Activated CD8-positive, alpha-beta T cell treated with anti-CD3 and anti-CD28 coated beads for 36 hours (primary cell): Measurements from ENCODE around the gene CYP2R1. TPM values are rescaled to one million over a fixed set of nuclear protein-coding genes. Genes with fewer than 3 reads are reported as not detected.
A peak's percentile ranks its signal among the peaks of the same experiment; 100 is the strongest.

Source experiments
- ATAC-seq: fragments of 200-7000 bp; cut with Tn5 transposase; one replicate; pipeline ENCODE4 v1.10.0; 2021; ENCODE audit warnings: mild to moderate bottlenecking, moderate library complexity
- CTCF ChIA-PET: fragments of 350-600 bp; sonication (Branson Sonifier 250); formaldehyde crosslinking; loops from one replicate; lab custom pipeline; 2021; ENCODE audit warnings: antibody characterized with exemption; lab: Charles Lee
- POLR2A ChIA-PET: fragments of 350-600 bp; sonication (Branson Sonifier 250); formaldehyde crosslinking; loops from one replicate; lab custom pipeline; 2021; ENCODE audit warnings: antibody characterized with exemption; lab: Charles Lee
- DNase-seq: peaks from one replicate; pipeline ENCODE4 v3.0.0-alpha.2; 2020
- H3K27ac Mint-ChIP-seq: one replicate; pipeline ENCODE4 v1.8.0; 2021; ENCODE audit warnings: mild to moderate bottlenecking, mixed read lengths
- H3K27me3 Mint-ChIP-seq: one replicate; pipeline ENCODE4 v1.8.0; 2021; ENCODE audit warnings: mixed read lengths
- H3K36me3 Mint-ChIP-seq: one replicate; pipeline ENCODE4 v1.8.0; 2021; ENCODE audit warnings: low read depth, mixed read lengths
- H3K4me1 Mint-ChIP-seq: one replicate; pipeline ENCODE4 v1.8.0; 2021; ENCODE audit warnings: low read depth, mixed read lengths
- H3K4me3 Mint-ChIP-seq: one replicate; pipeline ENCODE4 v1.8.0; 2021; ENCODE audit warnings: mild to moderate bottlenecking, moderate library complexity, mixed read lengths
- H3K9me3 Mint-ChIP-seq: one replicate; pipeline ENCODE4 v1.8.0; 2021; ENCODE audit warnings: mixed read lengths
- CTCF ChIP-seq: fragments of 200-600 bp; IDR thresholded peaks from one replicate; pipeline ENCODE4 v1.8.0; 2022; ENCODE audit warnings: antibody characterized with exemption, mild to moderate bottlenecking
- intact Hi-C: fragments of 100-400 bp; cut with micrococcal nuclease; formaldehyde crosslinking; loops from one replicate; pipeline ENCODE4 v1.10.0; 2022
- total RNA-seq, 2 experiments: library from RNA; stranded (reverse); gene quantifications; one replicate each; pipeline ENCODE4 v1.2.3, GENCODE V29; 2021

CYP2R1 gene
- total RNA-seq, 2 experiments from 2014 or later, result 12.9 to 13.9 TPM

GRCh38 chr11:14894657-14895598, 2.9 kb upstream of the CYP2R1 start:
- no peak overlapping the region for H3K4me3 Mint-ChIP-seq
- H3K27ac Mint-ChIP-seq, result peak overlapping the region; percentile 78
- H3K9me3 Mint-ChIP-seq, result peaks cover 3% of the 10 kb centered on the region
- POLR2A ChIA-PET, result interaction anchor here (0.6 kb wide), 1 partner anchor 185 kb away, joined by 3 read pairs; no protein-coding TSS in a partner anchor
- ATAC-seq (no peak), DNase-seq (peak; percentile 59)
- CTCF ChIA-PET, result interaction anchor here (1.8 to 7.0 kb wide), 2 partner anchors 10 to 12 kb away, joined by 7 to 91 read pairs; no protein-coding TSS in a partner anchor
- no peak for TF ChIP-seq CTCF
- intact Hi-C loops, result loop anchor here (5.0 to 10.0 kb wide), 2 partner anchors 130 to 373 kb away; partner anchors contain the start of gene PSMA1
- H3K4me1 Mint-ChIP-seq, result peaks cover 37% of the 10 kb centered on the region
- H3K27me3 Mint-ChIP-seq, result no peaks in the 10 kb centered on the region
- H3K36me3 Mint-ChIP-seq, result peaks cover 10% of the 10 kb centered on the region

- DNase-seq (no peak), ATAC-seq (no peak)
- POLR2A ChIA-PET, result interaction anchor here (0.6 to 3.0 kb wide), 15 partner anchors 10 to 372 kb away, joined by 3 to 12 read pairs (median 4); partner anchors contain the start of gene PSMA1
- Mint-ChIP-seq H3K9me3 (peaks cover 5% of the 10 kb centered on the region), H3K36me3 (peaks cover 15% of the 10 kb centered on the region), H3K4me1 (peaks cover 50% of the 10 kb centered on the region), H3K27me3 (no peaks in the 10 kb centered on the region), H3K4me3 (peak overlapping the region; percentile 83), H3K27ac (peak overlapping the region; percentile 92)
- intact Hi-C loops, result loop anchor here (5.0 to 10.0 kb wide), 2 partner anchors 128 to 370 kb away; partner anchors contain the start of gene PSMA1
- no peak for TF ChIP-seq CTCF
- CTCF ChIA-PET, result interaction anchor here (1.0 to 7.0 kb wide), 10 partner anchors 8 to 253 kb away, joined by 3 to 91 read pairs (median 7); no protein-coding TSS in a partner anchor
Measured at GRCh38 chr11:14892577-14892976, 546 bp upstream of the CYP2R1 start.

- ChIA-PET CTCF (interaction anchor here (1.2 to 7.0 kb wide), 12 partner anchors 9 to 348 kb away, joined by 3 to 91 read pairs (median 7); no protein-coding TSS in a partner anchor), POLR2A (interaction anchor here (0.6 to 3.0 kb wide), 19 partner anchors 11 to 371 kb away, joined by 3 to 12 read pairs (median 4); partner anchors contain the start of gene PSMA1)
- DNase-seq (peak; percentile 95), ATAC-seq (peak; percentile 77)
- H3K27ac Mint-ChIP-seq, result peak overlapping the region; percentile 100
- intact Hi-C loops, result loop anchor here (5.0 to 10.0 kb wide), 2 partner anchors 127 to 369 kb away; partner anchors contain the start of gene PSMA1
- peak overlapping the region; percentile 91 for H3K4me3 Mint-ChIP-seq
- peaks cover 5% of the 10 kb centered on the region for H3K9me3 Mint-ChIP-seq
- H3K4me1 Mint-ChIP-seq, result peaks cover 61% of the 10 kb centered on the region
- no peaks in the 10 kb centered on the region for H3K27me3 Mint-ChIP-seq
- no peak for TF ChIP-seq CTCF
- peaks cover 17% of the 10 kb centered on the region for H3K36me3 Mint-ChIP-seq
Measured at GRCh38 chr11:14891143-14892035, 642 bp downstream of the CYP2R1 start.

- H3K4me3 Mint-ChIP-seq, result no peak overlapping the region
- no peak for ATAC-seq
- H3K27ac Mint-ChIP-seq, result no peak overlapping the region
- peaks cover 38% of the 10 kb centered on the region for H3K36me3 Mint-ChIP-seq
- peaks cover 14% of the 10 kb centered on the region for H3K9me3 Mint-ChIP-seq
- TF ChIP-seq CTCF, result no peak
- H3K27me3 Mint-ChIP-seq, result no peaks in the 10 kb centered on the region
- POLR2A ChIA-PET, result interaction anchor here (1.3 kb wide), 1 partner anchor 25 kb away, joined by 3 read pairs; no protein-coding TSS in a partner anchor
- peaks cover 35% of the 10 kb centered on the region for H3K4me1 Mint-ChIP-seq
- no peak for DNase-seq
- CTCF ChIA-PET, result no interaction called here
- intact Hi-C loops, result no loop called here
Measured at GRCh38 chr11:14886513-14886912, 5.5 kb downstream of the CYP2R1 start.
